SK-MEL-5 (cell line): ENCODE measurements around the gene KRT86. TPM values are rescaled to one million over a fixed set of nuclear protein-coding genes. Genes with fewer than 3 reads are reported as not detected.
"Not testable (repeated sequence)": the region's sequence is repeated elsewhere in the genome, so short reads cannot be mapped to it uniquely, and the experiment has no call there.

Experiments used
- DNase-seq: peaks from one replicate; pipeline ENCODE4 v3.0.0-alpha.2; 2016; ENCODE audit warnings: low read depth, low spot score
- in situ Hi-C: cut with HindIII; loops from 2 replicates; pipeline ENCODE4 v1.10.0; 2016; ENCODE audit warnings: low sequenced_read_pairs, high pct_unique_total_duplicates, low pct_unique_long_range_greater_than_20kb
- total RNA-seq: library from RNA; depleted of rRNA; stranded (reverse); fragments of >200 nt; shearing (Covaris generic); gene quantifications from 2 replicates; pipeline ENCODE4 v1.2.3, GENCODE V29; 2014

KRT86 gene
- total RNA-seq, 1 experiment from 2014 or later, result not detected

DNA sequence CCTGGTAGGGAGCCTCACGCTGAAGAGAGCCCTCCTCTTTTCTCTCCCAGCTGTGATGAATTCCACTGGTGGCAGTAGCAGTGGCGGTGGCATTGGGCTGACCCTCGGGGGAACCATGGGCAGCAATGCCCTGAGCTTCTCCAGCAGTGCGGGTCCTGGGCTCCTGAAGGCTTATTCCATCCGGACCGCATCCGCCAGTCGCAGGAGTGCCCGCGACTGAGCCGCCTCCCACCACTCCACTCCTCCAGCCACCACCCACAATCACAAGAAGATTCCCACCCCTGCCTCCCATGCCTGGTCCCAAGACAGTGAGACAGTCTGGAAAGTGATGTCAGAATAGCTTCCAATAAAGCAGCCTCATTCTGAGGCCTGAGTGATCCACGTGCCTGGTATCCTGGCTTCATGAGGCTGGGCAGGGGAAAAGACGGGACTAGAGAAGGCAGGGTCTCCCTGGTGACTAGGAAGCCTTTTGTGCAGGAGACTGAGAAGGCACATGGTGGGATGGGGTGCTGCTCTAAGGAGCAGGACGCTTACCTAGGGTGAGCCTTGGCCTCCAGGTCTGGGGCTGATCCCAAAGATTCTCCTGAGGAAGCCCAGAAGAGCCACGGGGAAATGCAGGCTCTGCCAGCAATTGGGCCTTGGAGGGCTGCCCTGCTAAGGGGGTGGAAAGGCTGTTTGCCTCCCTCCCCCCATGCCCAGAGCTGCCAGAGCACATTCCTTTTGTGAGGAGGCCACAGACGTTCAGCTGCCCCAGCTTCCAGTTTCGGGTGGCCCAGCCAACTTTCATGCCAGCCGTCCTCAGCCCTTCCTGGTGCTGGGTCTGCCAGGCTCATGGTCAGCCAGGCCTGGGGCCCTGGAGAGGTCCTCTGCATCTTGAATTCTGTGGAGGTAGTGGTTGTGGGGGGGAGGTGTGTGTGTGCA lies 25.6 kb upstream of the KRT86 start:
- in situ Hi-C loops, result no loop called here

GRCh38 chr12:52249511-52250047 lies 24.9 kb upstream of the KRT86 start:
- in situ Hi-C loops, result no loop called here
- DNase-seq, result no peak

More for the DNA sequence above, 25.6 kb upstream of the KRT86 start:
- DNase-seq, result no peak

GRCh38 chr12:52250048-52250990 lies 24.1 kb upstream of the KRT86 start:
- in situ Hi-C loops, result no loop called here
- DNase-seq, result no peak

- in situ Hi-C loops, result no loop called here
- no peak for DNase-seq
Measured at GRCh38 chr12:52251367-52252051, 22.9 kb upstream of the KRT86 start.

DNA sequence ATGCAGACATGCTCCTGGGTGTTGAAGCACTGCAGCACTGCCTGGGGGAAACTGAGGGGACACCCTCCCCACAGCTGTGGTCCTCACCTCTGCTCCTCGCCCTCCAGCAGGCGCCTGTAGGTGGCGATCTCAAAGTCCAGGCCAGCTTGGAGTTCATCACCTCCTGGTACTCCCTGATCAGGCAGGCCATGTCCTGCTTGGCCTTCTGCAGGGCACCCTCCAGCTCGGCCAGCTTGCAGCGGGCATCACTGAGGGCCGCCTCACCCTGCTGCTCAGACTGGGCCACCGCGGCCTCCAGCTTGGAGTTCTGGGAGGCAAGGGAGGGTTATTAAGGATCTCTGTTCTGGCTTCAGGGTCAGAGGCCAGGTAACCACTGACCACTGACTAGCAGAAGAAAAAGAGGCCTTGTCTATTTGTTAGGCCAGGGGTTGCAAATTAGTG lies 22.2 kb upstream of the KRT86 start:
- in situ Hi-C loops, result not testable (repeated sequence)

GRCh38 chr12:52252728-52253343 lies 21.6 kb upstream of the KRT86 start:
- in situ Hi-C loops, result no loop called here
- DNase-seq, result no peak

More for the DNA sequence above, 22.2 kb upstream of the KRT86 start:
- peak; percentile 44 for DNase-seq

DNA sequence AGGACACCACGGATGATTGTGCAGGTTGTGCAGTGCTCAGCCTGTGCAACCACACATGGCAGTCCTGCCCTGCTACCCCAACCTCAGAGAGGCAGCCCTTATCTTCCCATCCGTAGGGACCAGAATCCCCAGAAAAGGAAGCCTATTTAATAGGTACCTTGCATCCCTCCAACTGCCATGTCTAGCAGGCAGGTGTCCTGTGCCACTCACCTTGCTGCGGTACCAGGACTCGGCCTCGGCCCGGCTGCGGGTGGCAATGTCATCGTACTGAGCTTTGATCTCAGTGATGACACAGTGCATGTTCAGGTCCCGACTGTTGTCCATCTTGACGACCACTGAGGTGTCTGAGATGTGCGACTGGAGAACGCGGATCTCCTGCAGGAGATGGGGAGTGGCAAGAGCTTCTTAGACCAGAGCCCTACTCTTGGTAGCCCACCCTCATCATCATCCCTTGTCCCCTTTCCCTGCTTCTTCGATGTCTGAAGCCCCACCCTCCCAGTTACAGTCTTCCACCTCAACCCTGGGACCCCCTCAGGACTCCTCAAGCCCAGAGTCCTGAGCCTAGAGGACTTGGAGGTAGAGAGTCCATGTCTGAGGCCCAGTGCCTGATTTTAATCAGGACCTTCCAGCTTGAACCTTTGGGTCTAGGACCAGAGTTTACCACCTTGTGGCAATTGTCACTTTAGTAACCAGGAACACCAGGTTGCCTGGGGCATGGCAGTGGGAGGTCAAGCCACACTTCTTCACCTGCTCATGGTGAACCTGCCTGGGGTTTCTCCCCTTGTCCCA lies 20.9 kb upstream of the KRT86 start:
- no peak for DNase-seq
- in situ Hi-C loops, result no loop called here

DNA sequence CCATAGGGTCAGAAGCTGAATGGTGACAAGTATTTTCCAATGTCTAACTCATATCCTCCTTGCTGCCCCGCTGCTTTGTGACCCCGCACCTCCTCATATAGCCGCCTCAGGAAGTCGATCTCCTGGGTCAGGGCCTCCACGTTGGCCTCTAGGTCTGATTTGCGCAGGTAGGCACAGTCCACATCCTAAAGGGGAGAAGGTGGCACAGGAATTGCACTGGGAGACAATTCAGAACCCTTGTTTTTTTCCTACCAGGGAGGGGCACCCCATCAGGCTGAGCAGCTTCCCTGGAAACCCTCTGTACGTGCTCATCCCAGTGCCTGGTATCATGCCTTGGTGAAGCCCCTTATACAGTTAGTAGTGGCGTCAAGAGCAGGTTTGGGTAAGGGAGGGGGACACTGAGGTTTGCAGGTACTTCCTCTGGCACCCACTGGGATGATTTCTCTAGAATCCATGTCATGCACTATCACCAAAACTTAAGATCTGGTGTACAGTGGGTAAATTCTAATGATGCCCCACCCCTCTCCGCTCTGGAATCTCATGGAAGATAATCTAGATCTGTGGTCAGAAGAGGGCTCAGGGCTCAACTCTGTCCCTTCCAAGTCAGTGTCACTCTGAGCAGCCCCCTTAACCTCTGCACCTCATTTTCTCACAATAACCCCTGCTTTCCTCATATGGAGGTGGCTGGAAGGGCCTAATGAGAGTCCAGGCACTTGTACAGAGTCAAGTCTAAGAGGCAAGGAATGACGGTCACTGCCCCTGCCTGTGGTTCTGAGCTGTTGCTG lies 20.1 kb upstream of the KRT86 start:
- in situ Hi-C loops, result no loop called here
- no peak for DNase-seq

GRCh38 chr12:52254965-52255751 lies 19.3 kb upstream of the KRT86 start:
- no peak for DNase-seq
- in situ Hi-C loops, result no loop called here

DNA sequence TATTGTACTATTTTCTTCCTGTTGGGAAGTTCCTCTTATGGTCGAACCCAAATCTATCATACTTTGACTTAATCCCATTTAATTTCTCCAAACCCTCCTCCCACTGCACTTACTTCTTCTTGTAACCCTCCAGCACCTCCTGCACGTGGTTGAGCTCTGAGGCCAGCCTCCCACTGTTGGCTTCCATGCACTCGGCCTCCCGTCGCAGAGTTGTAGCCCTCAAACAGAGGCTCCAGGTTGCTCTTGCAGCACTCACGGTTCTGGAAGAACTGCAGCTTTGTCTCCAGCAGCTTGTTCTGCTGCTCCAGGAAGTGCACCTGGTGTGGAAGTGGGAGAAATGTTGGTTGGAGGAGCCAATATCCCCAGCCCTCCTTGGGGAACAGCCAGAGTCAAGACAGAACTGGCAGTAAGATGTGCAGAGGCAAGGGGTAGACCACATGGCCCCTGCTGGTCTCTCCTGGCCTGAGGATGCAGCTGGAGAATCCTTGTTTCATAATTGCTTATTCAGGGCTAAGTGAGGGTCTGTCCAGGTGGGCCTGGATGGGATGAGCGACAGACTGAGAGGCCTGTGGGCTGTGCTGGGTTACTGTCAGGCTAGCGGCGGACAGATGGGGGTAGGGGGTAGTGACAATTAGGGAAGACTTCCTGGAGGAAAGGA lies 18.4 kb upstream of the KRT86 start:
- in situ Hi-C loops, result no loop called here
- DNase-seq, result no peak

DNA sequence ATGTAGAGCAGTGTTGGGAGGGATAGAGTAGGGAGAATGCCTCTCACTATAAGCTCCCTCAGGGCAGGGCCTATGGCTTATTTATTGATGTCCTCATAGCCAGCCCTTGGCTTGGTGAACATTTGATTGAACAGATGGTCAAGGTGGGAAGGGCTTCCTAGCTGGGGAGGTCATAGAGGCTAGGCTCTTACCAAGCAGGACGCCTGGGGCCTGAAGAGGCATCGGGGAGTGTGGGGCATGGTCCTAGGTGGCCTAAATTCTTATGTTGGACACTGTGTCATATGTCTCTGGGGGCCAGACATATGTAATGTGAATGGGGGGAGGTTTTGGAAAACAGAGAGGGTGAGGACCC lies 17.9 kb upstream of the KRT86 start:
- no peak for DNase-seq
- in situ Hi-C loops, result no loop called here

- in situ Hi-C loops, result no loop called here
- no peak for DNase-seq
Measured at GRCh38 chr12:52257074-52257551, 17.3 kb upstream of the KRT86 start.

- in situ Hi-C loops, DNase-seq: not testable (repeated sequence)
Measured at GRCh38 chr12:52257922-52258321, 16.5 kb upstream of the KRT86 start.

DNA sequence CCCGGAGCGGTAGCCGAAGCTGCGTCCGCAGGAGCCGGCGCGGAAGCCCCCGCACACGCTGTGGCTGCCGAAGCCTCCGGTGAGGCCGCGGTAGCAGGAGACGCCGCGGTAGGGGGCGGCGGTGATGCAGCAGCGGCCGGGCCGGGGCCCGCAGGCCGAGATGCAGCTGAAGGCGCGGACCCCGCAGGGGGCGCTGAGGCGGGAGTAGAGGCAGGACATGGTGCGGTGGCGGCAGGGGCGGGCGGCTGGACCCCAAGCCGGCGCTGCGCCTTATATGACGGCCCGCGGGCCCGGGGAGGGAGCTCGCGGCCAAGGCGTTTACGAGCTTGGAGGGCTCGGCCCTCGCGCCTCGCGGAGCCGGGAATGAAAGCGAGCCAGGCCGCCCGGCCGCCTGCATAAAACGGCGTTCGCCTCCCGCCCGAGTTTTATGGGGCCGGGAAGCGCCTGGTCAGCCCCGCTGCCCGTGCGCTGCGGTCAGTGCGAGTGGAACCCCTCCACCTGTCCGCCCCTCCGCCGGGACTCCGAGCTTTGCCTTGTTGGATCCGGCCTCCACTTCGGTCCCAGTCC lies 16.0 kb upstream of the KRT86 start:
- no peak for DNase-seq
- in situ Hi-C loops, result no loop called here
